Activated T-cell treated with anti-CD3 and anti-CD28 coated beads, Interleukin-2, amount 50 U/mL, for 4 hours (primary cell): ENCODE results near the gene LAMA4. TPM values are rescaled to one million over a fixed set of nuclear protein-coding genes. Genes with fewer than 3 reads are reported as not detected.
A peak's percentile ranks its signal among the peaks of the same experiment; 100 is the strongest.

ENCODE experiments used
- ATAC-seq, 2 donors: fragments of 200-7000 bp; cut with Tn5 transposase; one replicate each; pipeline ENCODE4 v1.10.0; 2021
- DNase-seq: peaks from one replicate; pipeline ENCODE4 v3.0.0-alpha.2; 2020
- H3K27me3 Mint-ChIP-seq: one replicate; pipeline ENCODE4 v1.8.0; 2021; ENCODE audit warnings: low read depth, mixed read lengths
- H3K36me3 Mint-ChIP-seq: one replicate; pipeline ENCODE4 v1.8.0; 2022; ENCODE audit warnings: mixed read lengths; ENCODE audit not compliant: insufficient read depth
- H3K4me1 Mint-ChIP-seq: one replicate; pipeline ENCODE4 v1.8.0; 2021; ENCODE audit warnings: low read depth, mixed read lengths
- H3K4me3 Mint-ChIP-seq: one replicate; pipeline ENCODE4 v1.8.0; 2021; ENCODE audit warnings: mild to moderate bottlenecking, moderate library complexity, mixed read lengths
- H3K9me3 Mint-ChIP-seq: one replicate; pipeline ENCODE4 v1.8.0; 2021; ENCODE audit warnings: mixed read lengths
- total RNA-seq, 3 donors: library from RNA; stranded (reverse); gene quantifications; one replicate each; pipeline ENCODE4 v1.2.1, GENCODE V29; 2021

Gene LAMA4, protein sequence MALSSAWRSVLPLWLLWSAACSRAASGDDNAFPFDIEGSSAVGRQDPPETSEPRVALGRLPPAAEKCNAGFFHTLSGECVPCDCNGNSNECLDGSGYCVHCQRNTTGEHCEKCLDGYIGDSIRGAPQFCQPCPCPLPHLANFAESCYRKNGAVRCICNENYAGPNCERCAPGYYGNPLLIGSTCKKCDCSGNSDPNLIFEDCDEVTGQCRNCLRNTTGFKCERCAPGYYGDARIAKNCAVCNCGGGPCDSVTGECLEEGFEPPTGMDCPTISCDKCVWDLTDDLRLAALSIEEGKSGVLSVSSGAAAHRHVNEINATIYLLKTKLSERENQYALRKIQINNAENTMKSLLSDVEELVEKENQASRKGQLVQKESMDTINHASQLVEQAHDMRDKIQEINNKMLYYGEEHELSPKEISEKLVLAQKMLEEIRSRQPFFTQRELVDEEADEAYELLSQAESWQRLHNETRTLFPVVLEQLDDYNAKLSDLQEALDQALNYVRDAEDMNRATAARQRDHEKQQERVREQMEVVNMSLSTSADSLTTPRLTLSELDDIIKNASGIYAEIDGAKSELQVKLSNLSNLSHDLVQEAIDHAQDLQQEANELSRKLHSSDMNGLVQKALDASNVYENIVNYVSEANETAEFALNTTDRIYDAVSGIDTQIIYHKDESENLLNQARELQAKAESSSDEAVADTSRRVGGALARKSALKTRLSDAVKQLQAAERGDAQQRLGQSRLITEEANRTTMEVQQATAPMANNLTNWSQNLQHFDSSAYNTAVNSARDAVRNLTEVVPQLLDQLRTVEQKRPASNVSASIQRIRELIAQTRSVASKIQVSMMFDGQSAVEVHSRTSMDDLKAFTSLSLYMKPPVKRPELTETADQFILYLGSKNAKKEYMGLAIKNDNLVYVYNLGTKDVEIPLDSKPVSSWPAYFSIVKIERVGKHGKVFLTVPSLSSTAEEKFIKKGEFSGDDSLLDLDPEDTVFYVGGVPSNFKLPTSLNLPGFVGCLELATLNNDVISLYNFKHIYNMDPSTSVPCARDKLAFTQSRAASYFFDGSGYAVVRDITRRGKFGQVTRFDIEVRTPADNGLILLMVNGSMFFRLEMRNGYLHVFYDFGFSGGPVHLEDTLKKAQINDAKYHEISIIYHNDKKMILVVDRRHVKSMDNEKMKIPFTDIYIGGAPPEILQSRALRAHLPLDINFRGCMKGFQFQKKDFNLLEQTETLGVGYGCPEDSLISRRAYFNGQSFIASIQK (N-terminal part only)
- total RNA-seq = under 1 TPM in 2 of 3 donors, not detected in 1; 0.30 to 0.34 TPM

DNA sequence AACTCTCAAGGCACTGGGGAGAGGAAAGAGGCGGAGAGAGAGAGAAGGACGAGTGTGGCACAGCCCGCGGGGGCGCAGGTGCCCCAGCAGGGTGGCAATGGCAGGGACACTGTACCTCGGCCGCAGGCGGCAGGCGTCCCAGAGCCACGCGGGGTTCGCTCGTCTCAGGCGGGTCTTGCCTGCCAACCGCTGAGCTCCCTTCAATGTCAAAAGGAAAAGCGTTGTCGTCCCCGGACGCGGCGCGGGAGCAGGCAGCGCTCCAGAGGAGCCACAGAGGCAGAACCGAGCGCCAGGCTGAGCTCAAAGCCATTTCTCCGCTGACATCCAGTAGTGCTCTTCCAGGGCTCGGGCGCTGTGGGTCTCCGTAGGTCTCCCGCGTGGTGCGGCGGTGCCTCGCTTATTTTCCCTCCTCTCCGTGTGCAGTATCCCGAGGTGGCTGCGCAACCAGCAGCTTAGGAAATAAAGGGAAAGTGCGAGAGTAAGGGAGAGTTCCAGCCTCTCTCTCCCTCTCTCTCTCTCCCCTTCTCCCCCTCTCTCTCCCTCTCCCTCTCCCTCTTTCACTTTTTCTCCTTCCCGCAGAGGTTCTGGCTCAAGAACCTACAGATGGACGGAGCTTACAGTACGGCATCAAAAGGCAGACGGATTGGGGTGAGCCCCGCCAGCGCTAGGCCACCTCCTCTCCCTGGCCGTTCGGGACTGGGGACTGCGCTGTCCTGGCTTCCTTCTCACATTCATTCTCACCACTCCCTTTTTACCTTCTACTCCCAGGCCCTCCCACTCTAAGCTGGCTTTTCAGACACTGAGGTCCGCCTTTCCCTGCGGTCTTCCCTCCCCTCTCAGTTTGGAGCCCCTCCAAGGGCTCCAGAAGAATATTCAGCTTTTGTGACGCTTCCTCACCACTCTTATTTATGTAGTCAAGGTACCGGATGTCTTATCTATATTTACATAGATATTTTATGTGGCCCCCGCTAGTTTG, at the start of gene LAMA4:
TSS of gene LAMA4 (minus strand) at position 727 of the 976 bp plus-strand sequence. CDS start at position 310, 417 bp downstream.
- no peaks in the 10 kb centered on the region for H3K36me3 Mint-ChIP-seq
- no peaks in the 10 kb centered on the region for H3K9me3 Mint-ChIP-seq
- H3K4me1 Mint-ChIP-seq = peaks cover 12% of the 10 kb centered on the region
- DNase-seq (no peak), ATAC-seq (peak; percentile 62 to 76)
- peaks cover 46% of the 10 kb centered on the region for H3K27me3 Mint-ChIP-seq
- peak within 1 kb of the TSS; percentile 73 for H3K4me3 Mint-ChIP-seq

DNA sequence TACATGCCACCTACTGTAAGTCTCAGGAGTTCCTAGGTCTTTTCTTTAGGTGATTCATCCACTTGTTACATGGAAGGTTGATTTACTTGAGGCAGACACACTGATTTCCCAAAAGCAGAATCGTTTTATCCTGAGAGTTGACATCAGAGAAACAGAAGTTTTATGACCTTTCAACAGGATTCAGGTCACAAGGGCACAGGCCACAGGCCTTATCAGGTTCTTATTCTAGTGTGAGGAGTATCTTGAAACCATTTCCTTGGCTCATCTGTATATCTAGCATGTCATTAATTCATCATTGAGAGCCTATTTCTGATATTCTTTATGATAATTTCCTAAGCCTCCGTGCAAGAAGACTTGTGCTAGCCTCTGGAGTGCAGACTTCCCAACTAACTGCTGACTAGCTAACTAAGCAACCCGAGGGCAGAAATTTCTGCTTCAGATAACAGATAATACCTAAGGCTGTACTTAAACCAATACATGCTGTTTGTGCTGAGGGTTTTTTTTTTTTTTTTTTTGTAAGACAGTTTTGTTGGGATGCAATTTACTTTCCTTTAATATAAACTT, 47.9 kb upstream of the LAMA4 start:
- Mint-ChIP-seq H3K9me3 (no peaks in the 10 kb centered on the region), H3K4me3 (no peak overlapping the region), H3K36me3 (no peaks in the 10 kb centered on the region), H3K4me1 (no peaks in the 10 kb centered on the region), H3K27me3 (peaks cover 16% of the 10 kb centered on the region)
- no peak for ATAC-seq
- DNase-seq = no peak

DNA sequence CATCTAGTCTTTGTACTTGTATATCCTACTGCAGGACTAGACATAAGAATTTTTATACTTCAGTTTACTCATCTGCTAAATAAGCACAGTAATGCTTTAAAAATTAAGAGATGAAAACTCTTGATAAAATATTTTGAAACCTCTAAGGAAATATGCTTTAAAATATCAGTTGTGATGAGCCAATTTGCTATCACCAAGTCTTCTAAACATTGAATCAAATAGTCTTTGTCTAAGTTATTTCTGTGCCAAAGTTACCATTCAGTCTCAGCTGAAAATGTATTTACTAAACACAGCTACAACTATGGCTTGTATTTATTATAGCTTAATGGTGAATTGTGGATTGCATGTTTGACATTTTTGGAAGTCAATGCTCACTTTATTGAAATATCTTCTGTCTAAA, 46.5 kb upstream of the LAMA4 start:
- Mint-ChIP-seq H3K4me3 (no peak overlapping the region), H3K36me3 (no peaks in the 10 kb centered on the region), H3K27me3 (peaks cover 9% of the 10 kb centered on the region), H3K4me1 (no peaks in the 10 kb centered on the region), H3K9me3 (no peaks in the 10 kb centered on the region)
- DNase-seq (no peak), ATAC-seq (no peak)

DNA sequence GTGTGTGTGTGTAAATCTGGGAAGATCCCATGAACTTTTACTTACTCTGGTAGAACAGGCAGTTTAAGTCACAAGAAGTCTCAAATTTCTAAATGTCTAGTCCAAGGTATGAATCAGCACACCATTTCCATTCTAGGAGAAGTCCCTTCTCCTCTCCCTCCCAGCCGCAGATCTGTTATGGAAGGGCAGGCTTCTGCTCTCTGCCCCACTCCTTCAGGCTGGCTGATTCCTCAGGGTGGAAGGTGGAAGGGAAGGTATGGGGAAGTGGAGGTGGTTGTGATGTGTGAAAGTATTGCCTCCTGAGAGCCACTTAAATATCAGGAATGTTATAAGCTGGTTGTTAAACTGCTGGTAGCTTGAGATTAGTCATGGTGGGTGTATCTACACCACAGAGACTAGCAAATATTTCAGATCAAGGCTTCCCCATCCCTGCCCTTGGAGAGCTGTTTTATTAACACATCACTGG, 44.5 kb upstream of the LAMA4 start:
- Mint-ChIP-seq H3K4me1 (no peaks in the 10 kb centered on the region), H3K9me3 (no peaks in the 10 kb centered on the region), H3K36me3 (no peaks in the 10 kb centered on the region), H3K4me3 (no peak overlapping the region), H3K27me3 (peaks cover 11% of the 10 kb centered on the region)
- no peak for DNase-seq
- no peak for ATAC-seq

DNA sequence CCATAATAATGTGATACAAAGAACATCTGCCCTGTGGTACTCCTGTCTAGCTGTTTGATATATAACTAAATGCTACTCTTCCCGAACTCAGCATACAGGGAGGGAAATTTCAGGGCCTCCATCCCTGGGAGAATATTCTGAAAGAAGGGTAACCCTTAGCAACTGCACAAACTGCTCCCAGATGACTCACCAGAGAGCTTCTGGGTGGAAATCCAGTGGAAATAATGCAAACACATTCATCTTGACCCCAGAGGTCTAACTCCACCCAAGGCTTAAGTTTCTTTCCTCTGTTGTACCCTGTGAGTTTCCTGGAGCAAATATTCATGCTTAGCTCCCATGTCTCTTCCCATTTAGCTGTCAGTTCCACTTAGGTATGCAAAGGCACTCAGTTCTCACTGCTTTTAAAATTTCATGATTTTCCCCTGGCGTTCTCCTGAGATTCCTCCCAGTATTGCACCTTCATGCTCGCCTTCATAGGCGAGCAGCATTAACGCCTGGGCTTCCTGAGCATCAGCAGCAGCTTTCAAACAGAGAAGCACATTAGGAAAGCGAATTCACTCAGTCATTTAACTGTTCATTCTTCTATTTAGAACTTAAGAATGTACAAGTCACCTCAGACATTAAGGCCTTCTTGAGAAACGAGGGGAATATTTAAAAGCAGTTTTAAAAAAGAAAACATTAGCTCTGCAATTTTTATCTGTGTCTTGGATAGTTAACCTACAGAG, 43.8 kb upstream of the LAMA4 start:
- Mint-ChIP-seq H3K4me3 (no peak overlapping the region), H3K36me3 (no peaks in the 10 kb centered on the region), H3K9me3 (no peaks in the 10 kb centered on the region), H3K27me3 (peaks cover 14% of the 10 kb centered on the region), H3K4me1 (no peaks in the 10 kb centered on the region)
- DNase-seq (no peak), ATAC-seq (no peak)

DNA sequence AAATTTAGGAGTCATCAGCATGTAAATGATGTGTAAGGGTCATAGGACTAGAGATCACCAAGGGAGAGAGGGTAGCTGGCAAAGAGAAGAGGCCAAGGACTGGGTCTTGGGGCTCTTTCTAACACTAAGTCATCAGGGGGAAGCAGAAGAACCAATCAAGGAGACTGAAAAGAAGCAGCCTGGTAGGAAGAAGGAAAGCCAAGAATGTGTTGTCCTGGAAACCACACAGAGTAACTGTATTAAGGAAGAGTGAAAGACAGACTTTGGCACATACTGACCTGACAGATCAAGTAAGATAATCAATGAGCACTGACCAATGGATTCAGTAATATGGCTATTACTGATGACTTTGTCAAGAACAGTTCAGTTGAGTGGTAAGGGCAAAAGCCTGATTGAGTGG, 42.3 kb upstream of the LAMA4 start:
- H3K9me3 Mint-ChIP-seq = no peaks in the 10 kb centered on the region
- DNase-seq (no peak), ATAC-seq (no peak)
- H3K36me3 Mint-ChIP-seq = no peaks in the 10 kb centered on the region
- no peak overlapping the region for H3K4me3 Mint-ChIP-seq
- H3K4me1 Mint-ChIP-seq = no peaks in the 10 kb centered on the region
- H3K27me3 Mint-ChIP-seq = peaks cover 22% of the 10 kb centered on the region

DNA sequence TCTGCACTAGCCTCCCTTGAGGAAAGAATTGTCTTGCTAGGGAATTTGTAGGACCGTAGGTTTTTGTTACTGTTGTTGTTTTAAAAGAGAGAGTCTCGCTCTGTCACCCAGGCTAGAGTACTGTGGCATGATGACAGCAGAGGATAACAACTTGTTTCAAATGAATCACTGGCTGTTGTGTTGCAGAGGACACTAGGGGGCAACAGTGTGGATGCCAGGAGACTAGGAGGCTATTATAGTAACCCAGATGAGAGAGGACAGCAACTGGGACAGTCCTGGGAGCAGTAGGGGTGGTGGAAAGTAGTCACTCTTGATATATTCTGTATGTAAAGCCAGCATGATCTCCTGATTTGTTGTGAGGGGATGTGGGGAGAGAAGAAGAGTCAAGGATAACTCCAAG, 41.8 kb upstream of the LAMA4 start:
- no peak overlapping the region for H3K4me3 Mint-ChIP-seq
- no peaks in the 10 kb centered on the region for H3K9me3 Mint-ChIP-seq
- no peak for DNase-seq
- peaks cover 26% of the 10 kb centered on the region for H3K27me3 Mint-ChIP-seq
- no peaks in the 10 kb centered on the region for H3K4me1 Mint-ChIP-seq
- no peaks in the 10 kb centered on the region for H3K36me3 Mint-ChIP-seq
- ATAC-seq = peak in 1 of 2 donors; percentile 41

DNA sequence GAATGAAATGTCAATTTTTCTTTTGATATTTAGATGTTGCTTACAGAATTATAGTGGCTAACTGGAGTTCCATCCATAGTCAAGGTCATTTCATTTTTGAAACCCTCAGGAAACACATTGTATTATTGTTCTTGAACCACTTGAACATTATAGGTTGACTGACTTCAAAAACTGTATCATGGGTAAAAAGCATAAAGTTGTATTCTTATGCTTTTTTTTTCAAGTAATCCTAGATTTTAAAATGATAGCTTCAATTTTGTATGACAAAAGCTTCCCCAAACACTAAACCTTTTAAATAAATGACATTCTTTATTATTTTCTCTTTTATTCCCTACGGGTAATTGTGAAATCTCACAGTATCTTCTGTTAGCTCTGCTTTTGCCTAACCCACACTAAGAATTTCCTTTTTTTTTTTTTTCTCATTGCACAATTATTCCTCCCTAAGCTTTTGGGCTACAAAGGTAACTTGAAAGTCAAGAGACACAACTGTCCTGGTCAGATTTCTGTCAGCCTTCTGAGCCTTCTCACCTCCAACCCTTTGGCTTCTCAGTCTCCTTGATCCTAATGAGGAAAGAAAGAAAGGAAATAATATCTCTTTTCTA, 36.9 kb upstream of the LAMA4 start:
- H3K36me3 Mint-ChIP-seq = no peaks in the 10 kb centered on the region
- H3K4me3 Mint-ChIP-seq = no peak overlapping the region

DNA sequence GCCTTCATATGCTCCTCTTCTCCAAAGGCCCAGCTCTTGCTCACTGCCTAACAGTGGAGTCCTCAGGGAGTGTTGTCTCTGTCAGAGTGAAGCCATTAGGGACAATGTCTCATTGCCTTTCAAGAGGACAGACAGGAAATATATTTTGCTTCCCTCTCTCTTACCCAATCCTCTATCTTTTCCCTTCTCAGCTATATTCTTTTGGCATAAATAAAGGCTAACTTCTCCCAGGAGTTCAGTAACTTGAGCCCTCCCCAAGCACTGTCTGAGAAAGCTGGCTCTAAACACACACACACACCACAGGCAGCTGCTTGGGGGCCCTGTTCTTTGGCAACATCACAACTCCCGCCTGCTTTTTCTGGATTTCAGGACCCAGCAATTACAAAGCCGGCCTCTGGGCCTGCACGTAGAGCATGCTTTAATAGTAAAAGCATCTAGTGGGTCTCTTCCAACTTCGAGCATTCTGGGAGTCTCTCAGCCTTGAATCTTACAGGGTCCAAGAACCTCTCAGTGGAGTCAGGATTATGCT, 34.7 kb upstream of the LAMA4 start:
- Mint-ChIP-seq H3K9me3 (no peaks in the 10 kb centered on the region), H3K4me1 (peaks cover 14% of the 10 kb centered on the region), H3K36me3 (no peaks in the 10 kb centered on the region), H3K4me3 (no peak overlapping the region), H3K27me3 (peaks cover 31% of the 10 kb centered on the region)
- ATAC-seq = no peak
- DNase-seq = no peak

More for the DNA sequence above, 36.9 kb upstream of the LAMA4 start:
- DNase-seq = no peak
- peaks cover 34% of the 10 kb centered on the region for H3K27me3 Mint-ChIP-seq
- H3K4me1 Mint-ChIP-seq = peaks cover 8% of the 10 kb centered on the region
- no peaks in the 10 kb centered on the region for H3K9me3 Mint-ChIP-seq
- no peak for ATAC-seq

DNA sequence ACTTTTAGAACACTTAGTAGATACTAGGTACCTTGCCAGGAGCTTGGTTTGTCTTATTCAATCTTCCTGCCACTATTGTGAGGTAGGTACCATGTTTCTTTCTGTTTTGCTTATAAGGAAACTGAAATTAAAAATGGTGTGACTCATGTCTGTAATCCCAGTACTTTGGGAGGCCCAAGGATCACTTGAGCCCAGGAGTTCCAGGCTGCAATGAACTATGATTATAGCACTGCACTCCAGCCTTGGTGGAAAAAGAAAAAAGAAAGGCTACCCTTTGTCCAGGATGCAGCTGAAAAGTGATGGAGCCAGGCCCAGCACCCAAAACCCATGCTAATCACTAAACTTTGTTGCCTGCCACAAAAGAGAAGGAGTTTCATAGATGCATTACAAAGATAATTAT, 34.1 kb upstream of the LAMA4 start:
- Mint-ChIP-seq H3K4me1 (peaks cover 14% of the 10 kb centered on the region), H3K27me3 (peaks cover 34% of the 10 kb centered on the region), H3K4me3 (no peak overlapping the region), H3K36me3 (no peaks in the 10 kb centered on the region), H3K9me3 (no peaks in the 10 kb centered on the region)
- DNase-seq (no peak), ATAC-seq (no peak)

DNA sequence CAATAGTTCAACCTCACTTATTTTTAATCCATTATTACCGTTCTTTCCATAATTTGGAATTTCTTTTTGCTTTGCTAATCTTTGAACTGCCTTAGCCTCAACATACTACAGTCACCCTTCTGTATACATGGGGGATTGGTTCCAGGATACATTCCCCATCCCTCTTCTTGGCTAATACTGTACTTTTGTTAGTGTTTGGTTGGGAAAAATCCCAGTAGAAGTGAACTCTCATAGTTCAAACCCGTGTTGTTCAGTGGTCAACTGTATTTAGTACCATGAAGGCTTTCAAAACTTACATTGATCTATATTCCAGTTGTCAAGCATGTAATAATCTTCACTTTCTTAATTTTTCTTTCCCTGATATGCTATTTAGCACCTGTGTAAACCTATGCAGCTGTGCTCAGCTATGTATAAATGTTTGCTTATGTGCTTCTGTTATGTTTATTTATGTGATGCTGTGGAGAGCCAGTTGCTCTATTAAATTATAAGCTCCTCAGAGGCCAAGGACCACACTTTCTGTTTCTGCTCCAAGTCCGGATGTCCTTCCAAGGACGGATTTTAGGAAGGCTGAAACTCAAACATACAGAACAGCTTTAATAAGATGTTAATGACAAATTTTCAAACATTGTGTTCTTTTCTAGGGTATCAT, 33.3 kb upstream of the LAMA4 start:
- DNase-seq (no peak), ATAC-seq (no peak)
- Mint-ChIP-seq H3K36me3 (no peaks in the 10 kb centered on the region), H3K9me3 (no peaks in the 10 kb centered on the region), H3K4me3 (no peak overlapping the region), H3K27me3 (peaks cover 41% of the 10 kb centered on the region), H3K4me1 (peaks cover 14% of the 10 kb centered on the region)
